ENCODE measurements around the gene OPHN1. TPM values are rescaled to one million over a fixed set of nuclear protein-coding genes. Genes with fewer than 3 reads are reported as not detected.

OPHN1 gene
- total RNA-seq, 1 experiment from 2014 or later: 4.0 TPM

DNA sequence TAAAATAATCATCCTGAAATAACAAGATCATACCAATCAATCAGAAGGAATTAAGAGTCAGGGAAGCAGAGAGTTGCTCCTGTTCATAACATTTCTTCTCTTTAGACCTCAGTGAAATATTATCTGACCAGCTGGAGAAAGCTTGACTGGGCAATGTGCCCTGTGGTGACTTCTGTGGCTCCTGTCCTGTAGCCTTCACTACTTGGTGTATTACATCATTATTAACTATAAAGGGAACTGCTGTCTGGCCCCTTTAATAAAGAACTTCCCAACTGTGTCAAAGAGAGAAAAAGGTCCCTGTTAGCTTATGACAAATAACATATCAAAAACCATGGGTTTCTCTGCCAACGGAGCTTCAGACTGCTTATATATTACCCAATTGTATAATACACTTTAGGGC lies 18.0 kb downstream of the OPHN1 start:
- ChIA-PET POLR2A (interaction anchor here (1.2 kb wide), 1 partner anchor 83 kb away, joined by 3 read pairs; no protein-coding TSS in a partner anchor), CTCF (no interaction called here)
- Mint-ChIP-seq H3K4me3 (ENCODE audit: unreplicated experiment) (no peak overlapping the region), H3K27me3 (ENCODE audit: insufficient read depth, unreplicated experiment) (peaks cover 27% of the 10 kb centered on the region), H3K27ac (ENCODE audit: low read depth, unreplicated experiment) (no peak overlapping the region), H3K36me3 (ENCODE audit: insufficient read depth, unreplicated experiment) (no peaks in the 10 kb centered on the region), H3K9me3 (ENCODE audit: unreplicated experiment) (no peaks in the 10 kb centered on the region), H3K4me1 (ENCODE audit: insufficient read depth, unreplicated experiment) (peaks cover 5% of the 10 kb centered on the region)
- BruUV-seq (replicated peaks): no TSS peak
- peak; percentile 33 for DNase-seq (ENCODE audit: unreplicated experiment)
- intact Hi-C loops (cut with micrococcal nuclease): no loop called here
- TF ChIP-seq, protein P1, sequence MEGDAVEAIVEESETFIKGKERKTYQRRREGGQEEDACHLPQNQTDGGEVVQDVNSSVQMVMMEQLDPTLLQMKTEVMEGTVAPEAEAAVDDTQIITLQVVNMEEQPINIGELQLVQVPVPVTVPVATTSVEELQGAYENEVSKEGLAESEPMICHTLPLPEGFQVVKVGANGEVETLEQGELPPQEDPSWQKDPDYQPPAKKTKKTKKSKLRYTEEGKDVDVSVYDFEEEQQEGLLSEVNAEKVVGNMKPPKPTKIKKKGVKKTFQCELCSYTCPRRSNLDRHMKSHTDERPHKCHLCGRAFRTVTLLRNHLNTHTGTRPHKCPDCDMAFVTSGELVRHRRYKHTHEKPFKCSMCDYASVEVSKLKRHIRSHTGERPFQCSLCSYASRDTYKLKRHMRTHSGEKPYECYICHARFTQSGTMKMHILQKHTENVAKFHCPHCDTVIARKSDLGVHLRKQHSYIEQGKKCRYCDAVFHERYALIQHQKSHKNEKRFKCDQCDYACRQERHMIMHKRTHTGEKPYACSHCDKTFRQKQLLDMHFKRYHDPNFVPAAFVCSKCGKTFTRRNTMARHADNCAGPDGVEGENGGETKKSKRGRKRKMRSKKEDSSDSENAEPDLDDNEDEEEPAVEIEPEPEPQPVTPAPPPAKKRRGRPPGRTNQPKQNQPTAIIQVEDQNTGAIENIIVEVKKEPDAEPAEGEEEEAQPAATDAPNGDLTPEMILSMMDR (IDR thresholded peaks at IDR 0.05; ENCODE audit: unreplicated experiment): no peak

DNA sequence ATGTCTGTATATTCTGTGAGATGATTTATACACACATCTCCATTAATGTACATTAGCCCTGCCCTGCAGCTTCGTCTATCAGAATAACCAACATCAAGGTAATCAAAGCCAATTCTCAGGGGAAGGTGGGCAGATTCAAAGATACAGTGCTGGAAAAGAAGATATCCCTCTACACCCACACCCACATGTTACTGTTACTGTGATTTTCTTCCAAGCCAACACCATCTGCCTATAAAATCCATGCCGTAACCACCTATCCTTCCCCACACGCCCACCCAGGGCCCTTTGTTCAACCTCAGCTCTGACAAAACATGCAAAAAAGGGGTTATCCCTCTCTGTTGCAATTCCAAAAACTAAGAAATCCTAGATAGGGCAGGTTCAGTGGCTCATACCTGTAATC lies 20.0 kb downstream of the OPHN1 start:
- Mint-ChIP-seq H3K27me3 (ENCODE audit: insufficient read depth, unreplicated experiment) (peaks cover 6% of the 10 kb centered on the region), H3K9me3 (ENCODE audit: unreplicated experiment) (no peaks in the 10 kb centered on the region), H3K4me3 (ENCODE audit: unreplicated experiment) (no peak overlapping the region), H3K4me1 (ENCODE audit: insufficient read depth, unreplicated experiment) (peaks cover 5% of the 10 kb centered on the region), H3K36me3 (ENCODE audit: insufficient read depth, unreplicated experiment) (no peaks in the 10 kb centered on the region), H3K27ac (ENCODE audit: low read depth, unreplicated experiment) (no peak overlapping the region)
- TF ChIP-seq, protein P1 (IDR thresholded peaks at IDR 0.05; ENCODE audit: unreplicated experiment): no peak
- ChIA-PET POLR2A (no interaction called here), CTCF (no interaction called here)
- intact Hi-C loops (cut with micrococcal nuclease): no loop called here
- DNase-seq (ENCODE audit: unreplicated experiment): no peak
- no TSS peak for BruUV-seq (replicated peaks)

DNA sequence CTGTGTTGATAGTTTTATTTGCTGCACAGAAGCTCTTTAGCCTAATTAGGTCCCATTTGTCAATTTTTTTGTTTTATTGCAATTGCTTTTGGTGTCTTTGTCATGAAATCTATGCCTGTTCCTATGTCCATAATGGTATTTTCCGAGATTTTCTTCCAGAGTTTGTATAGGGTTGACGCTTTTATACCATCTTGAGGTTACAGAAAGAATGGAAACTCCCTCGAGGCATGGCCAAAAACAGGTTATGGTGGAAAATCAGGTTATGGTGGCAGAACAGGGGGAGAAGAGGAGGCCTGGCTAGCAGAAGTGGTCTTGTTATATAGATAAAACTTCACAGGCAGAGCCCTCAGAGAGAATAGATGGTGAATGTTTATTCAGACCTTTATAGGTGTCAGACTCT lies 21.6 kb downstream of the OPHN1 start:
- Mint-ChIP-seq H3K36me3 (ENCODE audit: insufficient read depth, unreplicated experiment) (no peaks in the 10 kb centered on the region), H3K4me3 (ENCODE audit: unreplicated experiment) (no peak overlapping the region), H3K4me1 (ENCODE audit: insufficient read depth, unreplicated experiment) (peaks cover 5% of the 10 kb centered on the region), H3K9me3 (ENCODE audit: unreplicated experiment) (no peaks in the 10 kb centered on the region), H3K27me3 (ENCODE audit: insufficient read depth, unreplicated experiment) (no peaks in the 10 kb centered on the region), H3K27ac (ENCODE audit: low read depth, unreplicated experiment) (no peak overlapping the region)
- POLR2A ChIA-PET: no interaction called here
- TF ChIP-seq, protein P1 (IDR thresholded peaks at IDR 0.05; ENCODE audit: unreplicated experiment): no peak
- intact Hi-C loops (cut with micrococcal nuclease): no loop called here
- no TSS peak for BruUV-seq (replicated peaks)
- no peak for DNase-seq (ENCODE audit: unreplicated experiment)
- CTCF ChIA-PET: no interaction called here

DNA sequence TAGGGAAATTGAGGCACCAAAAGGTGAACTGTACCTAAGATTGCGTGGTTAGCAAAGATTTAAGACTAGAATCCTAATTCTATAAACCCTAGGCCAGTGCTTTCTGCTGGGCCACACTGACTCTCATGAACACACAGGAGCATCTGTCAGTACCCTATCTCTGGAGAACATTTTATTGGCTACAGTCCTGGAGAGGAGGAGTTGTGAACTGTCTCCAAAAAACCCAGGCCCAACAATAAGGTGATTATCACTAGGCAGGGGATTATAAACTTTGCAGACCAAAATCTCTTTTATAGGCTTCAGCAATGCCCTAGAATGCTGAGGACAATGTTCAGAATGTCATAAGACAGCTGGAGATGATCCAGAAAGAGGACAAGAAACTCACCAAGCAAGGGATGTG lies 24.1 kb downstream of the OPHN1 start:
- no peaks in the 10 kb centered on the region for H3K4me1 Mint-ChIP-seq (ENCODE audit: insufficient read depth, unreplicated experiment)
- DNase-seq (ENCODE audit: unreplicated experiment): no peak
- no TSS peak for BruUV-seq (replicated peaks)
- no peaks in the 10 kb centered on the region for H3K36me3 Mint-ChIP-seq (ENCODE audit: insufficient read depth, unreplicated experiment)
- ChIA-PET CTCF (interaction anchor here (0.7 kb wide), 1 partner anchor 411 kb away, joined by 3 read pairs; no protein-coding TSS in a partner anchor), POLR2A (no interaction called here)
- H3K4me3 Mint-ChIP-seq (ENCODE audit: unreplicated experiment): no peak overlapping the region
- no peaks in the 10 kb centered on the region for H3K9me3 Mint-ChIP-seq (ENCODE audit: unreplicated experiment)
- intact Hi-C loops (cut with micrococcal nuclease): no loop called here
- H3K27me3 Mint-ChIP-seq (ENCODE audit: insufficient read depth, unreplicated experiment): no peaks in the 10 kb centered on the region
- TF ChIP-seq, protein P1 (IDR thresholded peaks at IDR 0.05; ENCODE audit: unreplicated experiment): no peak
- H3K27ac Mint-ChIP-seq (ENCODE audit: low read depth, unreplicated experiment): no peak overlapping the region
